ENCODE results near the gene XAF1.

Gene XAF1

GRCh38 chr17:6780001-6780400 is 24.2 kb downstream of the XAF1 start:
- TF ChIP-seq CTCF (IDR thresholded peaks at IDR 0.05), result no peak

GRCh38 chr17:6780886-6781285 is 25.0 kb downstream of the XAF1 start:
- TF ChIP-seq CTCF (IDR thresholded peaks at IDR 0.05), result no peak

GRCh38 chr17:6782244-6782643 is 26.4 kb downstream of the XAF1 start:
- TF ChIP-seq CTCF (IDR thresholded peaks at IDR 0.05), result no peak

GRCh38 chr17:6786618-6787017 is 30.8 kb downstream of the XAF1 start:
- no peak for TF ChIP-seq CTCF (IDR thresholded peaks at IDR 0.05)

GRCh38 chr17:6787081-6787693 is 31.3 kb downstream of the XAF1 start:
- no peak for TF ChIP-seq CTCF (IDR thresholded peaks at IDR 0.05)

- TF ChIP-seq CTCF (IDR thresholded peaks at IDR 0.05), result no peak
These were observed 33.3 kb downstream of the XAF1 start for GRCh38 chr17:6789146-6789545.

- no peak for TF ChIP-seq CTCF (IDR thresholded peaks at IDR 0.05)
These were observed 38.1 kb downstream of the XAF1 start for GRCh38 chr17:6793748-6794493.

All from LNCAP (cell line).